Caco-2 (cell line): ENCODE results near the gene CILP2. TPM values are rescaled to one million over a fixed set of nuclear protein-coding genes. Genes with fewer than 3 reads are reported as not detected.

ENCODE experiments used
- BruUV-seq: library from RNA; stranded (reverse); fragments of 400-500 nt; replicated peaks from 2 replicates; lab custom pipeline; 2021; lab: Mats Ljungman, UMichigan
- CTCF ChIA-PET: fragments of 300-600 bp; sonication (Branson Sonifier 250); formaldehyde crosslinking; loops from one replicate; lab custom pipeline; 2022; ENCODE audit warnings: antibody characterized with exemption; lab: Charles Lee
- POLR2A ChIA-PET: fragments of 300-600 bp; sonication (Branson Sonifier 250); formaldehyde crosslinking; loops from one replicate; lab custom pipeline; 2022; ENCODE audit warnings: antibody characterized with exemption; lab: Charles Lee
- DNase-seq, 2 experiments: peaks; one replicate each; pipeline versions ENCODE4 v3.0.0 to v3.0.0-alpha.2; 2020 to 2022
- H3K27me3 ChIP-seq: replicated peaks from 2 replicates; pipeline ENCODE4 v1.6.0; 2011; ENCODE audit warnings: low read length; ENCODE audit not compliant: control insufficient read depth, insufficient read depth
- H3K36me3 ChIP-seq: 2 replicates; pipeline ENCODE4 v1.5.1; 2011; ENCODE audit warnings: low read length; ENCODE audit not compliant: control insufficient read depth, insufficient read depth
- H3K4me1 ChIP-seq: fragments of 250-450 bp; sonication (Bioruptor Pico); 2 replicates; pipeline ENCODE4 v1.5.1; 2020; ENCODE audit warnings: mild to moderate bottlenecking
- H3K4me3 ChIP-seq: 2 replicates; pipeline ENCODE4 v1.5.1; 2011; ENCODE audit warnings: low read depth, mild to moderate bottlenecking, control low read depth, low read length
- H3K9me3 ChIP-seq: fragments of 250-450 bp; sonication (Bioruptor Pico); 2 replicates; pipeline ENCODE4 v1.5.1; 2020; ENCODE audit warnings: mild to moderate bottlenecking, moderate library complexity
- H3K27ac Mint-ChIP-seq: one replicate; pipeline ENCODE4 v1.8.0; 2022; ENCODE audit warnings: mixed read lengths; ENCODE audit not compliant: unreplicated experiment
- H3K27me3 Mint-ChIP-seq: one replicate; pipeline ENCODE4 v1.8.0; 2022; ENCODE audit warnings: mixed read lengths; ENCODE audit not compliant: insufficient read depth, unreplicated experiment
- H3K36me3 Mint-ChIP-seq: one replicate; pipeline ENCODE4 v1.8.0; 2022; ENCODE audit warnings: mild to moderate bottlenecking, mixed read lengths; ENCODE audit not compliant: insufficient read depth, unreplicated experiment
- H3K4me1 Mint-ChIP-seq: one replicate; pipeline ENCODE4 v1.8.0; 2022; ENCODE audit warnings: low read depth, mixed read lengths; ENCODE audit not compliant: unreplicated experiment
- H3K4me3 Mint-ChIP-seq: one replicate; pipeline ENCODE4 v1.8.0; 2022; ENCODE audit warnings: mild to moderate bottlenecking, moderate library complexity, mixed read lengths; ENCODE audit not compliant: unreplicated experiment
- H3K9me3 Mint-ChIP-seq: one replicate; pipeline ENCODE4 v1.8.0; 2022; ENCODE audit warnings: mixed read lengths; ENCODE audit not compliant: unreplicated experiment
- intact Hi-C: fragments of 100-400 bp; cut with micrococcal nuclease; formaldehyde crosslinking; loops from one replicate; pipeline ENCODE4 v1.10.0; 2022; ENCODE audit not compliant: unreplicated experiment
- total RNA-seq: library from RNA; stranded (reverse); gene quantifications from 2 replicates; pipeline ENCODE4 v1.2.3, GENCODE V29; 2022
- TF ChIP-seq, protein P1 (sequence below), 2 experiments: fragments of 200-600 bp in 1 of 2; IDR thresholded peaks; 1 replicate in 1 of 2; 2 replicates in 1 of 2; pipeline versions ENCODE4 v1.5.1 to v1.8.0; 2011 to 2022; ENCODE audit warnings: antibody characterized with exemption in 1 of 2, control low read depth in 1 of 2, inconsistent platforms in 1 of 2, low read depth in 1 of 2, low read length in 1 of 2, mild to moderate bottlenecking in 1 of 2, moderate library complexity in 1 of 2; ENCODE audit not compliant: insufficient read depth in 1 of 2, severe bottlenecking in 1 of 2, unreplicated experiment in 1 of 2

Gene CILP2
- total RNA-seq, 1 experiment from 2014 or later: 1.3 TPM

- BruUV-seq: no TSS peak
- Mint-ChIP-seq H3K36me3 (no peaks in the 10 kb centered on the region), H3K9me3 (no peaks in the 10 kb centered on the region), H3K4me1 (no peaks in the 10 kb centered on the region), H3K4me3 (no peak overlapping the region), H3K27ac (no peak overlapping the region), H3K27me3 (no peaks in the 10 kb centered on the region)
- H3K27me3 ChIP-seq: no peaks in the 10 kb centered on the region
- H3K36me3 ChIP-seq: no peaks in the 10 kb centered on the region
- no peak overlapping the region for H3K4me3 ChIP-seq
- intact Hi-C loops: loop anchor here (5.0 kb wide), 1 partner anchor 63 kb away; the partner anchor contains the start of gene PBX4
- ChIA-PET POLR2A (no interaction called here), CTCF (interaction anchor here (0.6 to 1.3 kb wide), 8 partner anchors 14 to 302 kb away, joined by 3 to 12 read pairs (median 4); partner anchors contain the start of gene YJEFN3)
- peak in 1 of 2 experiments; percentile 64 for DNase-seq
- TF ChIP-seq, protein P1, sequence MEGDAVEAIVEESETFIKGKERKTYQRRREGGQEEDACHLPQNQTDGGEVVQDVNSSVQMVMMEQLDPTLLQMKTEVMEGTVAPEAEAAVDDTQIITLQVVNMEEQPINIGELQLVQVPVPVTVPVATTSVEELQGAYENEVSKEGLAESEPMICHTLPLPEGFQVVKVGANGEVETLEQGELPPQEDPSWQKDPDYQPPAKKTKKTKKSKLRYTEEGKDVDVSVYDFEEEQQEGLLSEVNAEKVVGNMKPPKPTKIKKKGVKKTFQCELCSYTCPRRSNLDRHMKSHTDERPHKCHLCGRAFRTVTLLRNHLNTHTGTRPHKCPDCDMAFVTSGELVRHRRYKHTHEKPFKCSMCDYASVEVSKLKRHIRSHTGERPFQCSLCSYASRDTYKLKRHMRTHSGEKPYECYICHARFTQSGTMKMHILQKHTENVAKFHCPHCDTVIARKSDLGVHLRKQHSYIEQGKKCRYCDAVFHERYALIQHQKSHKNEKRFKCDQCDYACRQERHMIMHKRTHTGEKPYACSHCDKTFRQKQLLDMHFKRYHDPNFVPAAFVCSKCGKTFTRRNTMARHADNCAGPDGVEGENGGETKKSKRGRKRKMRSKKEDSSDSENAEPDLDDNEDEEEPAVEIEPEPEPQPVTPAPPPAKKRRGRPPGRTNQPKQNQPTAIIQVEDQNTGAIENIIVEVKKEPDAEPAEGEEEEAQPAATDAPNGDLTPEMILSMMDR (IDR thresholded peaks at IDR 0.05; ENCODE audit: insufficient read depth in 1 of 2, low read depth in 1 of 2, low read length in 1 of 2, severe bottlenecking in 1 of 2, unreplicated experiment in 1 of 2): peak; percentile 53 to 69
- H3K9me3 ChIP-seq: no peaks in the 10 kb centered on the region
- no peaks in the 10 kb centered on the region for H3K4me1 ChIP-seq
Observed at GRCh38 chr19:19554074-19555023, 16.3 kb downstream of the CILP2 start.

DNA sequence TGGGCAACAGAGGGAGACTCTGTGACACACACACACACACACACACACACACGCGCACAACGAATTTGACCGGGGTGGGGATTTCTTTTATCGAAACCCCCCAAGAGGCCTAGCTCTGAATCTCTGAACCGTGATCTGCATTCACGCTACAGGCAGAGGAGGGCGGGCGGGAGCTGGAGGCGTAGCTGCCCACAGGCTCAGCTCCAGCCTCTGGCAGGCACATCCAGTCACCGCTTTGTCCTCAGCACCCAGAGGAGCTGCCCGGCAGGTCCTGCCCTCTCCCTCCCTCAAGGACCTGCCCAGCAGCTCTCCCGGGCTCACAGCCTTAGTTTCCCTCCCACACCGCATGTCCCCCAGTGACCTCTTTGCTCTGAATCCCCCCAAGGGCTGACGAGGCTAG, 20.0 kb downstream of the CILP2 start:
- no peaks in the 10 kb centered on the region for H3K27me3 Mint-ChIP-seq
- CTCF ChIA-PET: interaction anchor here (0.6 kb wide), 1 partner anchor 26 kb away, joined by 4 read pairs; no protein-coding TSS in a partner anchor
- no peak overlapping the region for H3K4me3 ChIP-seq
- BruUV-seq: no TSS peak
- no peak overlapping the region for H3K27ac Mint-ChIP-seq
- H3K27me3 ChIP-seq: no peaks in the 10 kb centered on the region
- no peak overlapping the region for H3K4me3 Mint-ChIP-seq
- no peaks in the 10 kb centered on the region for H3K4me1 ChIP-seq
- no peaks in the 10 kb centered on the region for H3K9me3 Mint-ChIP-seq
- DNase-seq: no peak
- no peaks in the 10 kb centered on the region for H3K36me3 ChIP-seq
- TF ChIP-seq, protein P1 (IDR thresholded peaks at IDR 0.05; ENCODE audit: insufficient read depth in 1 of 2, low read depth in 1 of 2, low read length in 1 of 2, severe bottlenecking in 1 of 2, unreplicated experiment in 1 of 2): no peak
- H3K9me3 ChIP-seq: no peaks in the 10 kb centered on the region
- no peaks in the 10 kb centered on the region for H3K4me1 Mint-ChIP-seq
- POLR2A ChIA-PET: no interaction called here
- no peaks in the 10 kb centered on the region for H3K36me3 Mint-ChIP-seq
- intact Hi-C loops: no loop called here

- no peaks in the 10 kb centered on the region for H3K36me3 Mint-ChIP-seq
- CTCF ChIA-PET: no interaction called here
- POLR2A ChIA-PET: no interaction called here
- no peak overlapping the region for H3K27ac Mint-ChIP-seq
- Histone ChIP-seq H3K4me3 (no peak overlapping the region), H3K4me1 (no peaks in the 10 kb centered on the region), H3K27me3 (no peaks in the 10 kb centered on the region), H3K9me3 (no peaks in the 10 kb centered on the region), H3K36me3 (no peaks in the 10 kb centered on the region)
- H3K9me3 Mint-ChIP-seq: no peaks in the 10 kb centered on the region
- TF ChIP-seq, protein P1 (IDR thresholded peaks at IDR 0.05; ENCODE audit: insufficient read depth in 1 of 2, low read depth in 1 of 2, low read length in 1 of 2, severe bottlenecking in 1 of 2, unreplicated experiment in 1 of 2): no peak
- no peak for DNase-seq
- H3K4me1 Mint-ChIP-seq: no peaks in the 10 kb centered on the region
- no TSS peak for BruUV-seq
- intact Hi-C loops: no loop called here
- no peak overlapping the region for H3K4me3 Mint-ChIP-seq
- no peaks in the 10 kb centered on the region for H3K27me3 Mint-ChIP-seq
Observed at GRCh38 chr19:19558636-19559035, 20.6 kb downstream of the CILP2 start.
